ENCODE results near the gene CCDC149.

Gene CCDC149

GRCh38 chr4:24794916-24795665 lies 117.8 kb downstream of the CCDC149 start, which contains the start of gene SOD3:
TSS of gene SOD3 (plus strand) at chr4:24795573. CDS start at chr4:24799522, 3,949 bp downstream.
- Histone ChIP-seq H3K4me3 (replicated peaks; ENCODE audit: insufficient read depth, low read length) (no peak within 1 kb of the TSS), H3K27ac (replicated peaks) (no peak within 1 kb of the TSS), H3K27me3 (ENCODE audit: insufficient read depth, poor library complexity, severe bottlenecking) (peaks cover 7% of the 10 kb centered on the region)
- TF ChIP-seq SPI1 (IDR thresholded peaks at IDR 0.05; ENCODE audit: borderline replicate concordance, low read depth) (no peak), POLR2AphosphoS5 (IDR thresholded peaks at IDR 0.05; ENCODE audit: low read depth) (no peak), REST (IDR thresholded peaks at IDR 0.05; ENCODE audit: insufficient replicate concordance, low read depth) (no peak), CTCF (IDR thresholded peaks at IDR 0.05; ENCODE audit: insufficient read depth, low read length) (no peak), GABPA (IDR thresholded peaks at IDR 0.05; ENCODE audit: low read depth) (no peak)
- DNase-seq (ENCODE audit: low read depth in 1 of 2, low spot score in 1 of 2): no peak

- DNase-seq (ENCODE audit: low read depth in 1 of 2, low spot score in 1 of 2): no peak
- no peak overlapping the region for H3K27ac ChIP-seq (replicated peaks)
- H3K4me3 ChIP-seq (replicated peaks; ENCODE audit: insufficient read depth, low read length): no peak overlapping the region
- no peak for TF ChIP-seq REST (IDR thresholded peaks at IDR 0.05; ENCODE audit: insufficient replicate concordance, low read depth)
- H3K27me3 ChIP-seq (ENCODE audit: insufficient read depth, poor library complexity, severe bottlenecking): peaks cover 5% of the 10 kb centered on the region
Observed at GRCh38 chr4:24794480-24794879, 118.4 kb downstream of the CCDC149 start.

GRCh38 chr4:24794051-24794450 lies 118.8 kb downstream of the CCDC149 start:
- H3K27ac ChIP-seq (replicated peaks): no peak overlapping the region
- no peak for TF ChIP-seq CTCF (IDR thresholded peaks at IDR 0.05; ENCODE audit: insufficient read depth, low read length)
- no peak for TF ChIP-seq SPI1 (IDR thresholded peaks at IDR 0.05; ENCODE audit: borderline replicate concordance, low read depth)
- no peak for TF ChIP-seq GABPA (IDR thresholded peaks at IDR 0.05; ENCODE audit: low read depth)
- no peak for TF ChIP-seq REST (IDR thresholded peaks at IDR 0.05; ENCODE audit: insufficient replicate concordance, low read depth)
- TF ChIP-seq POLR2AphosphoS5 (IDR thresholded peaks at IDR 0.05; ENCODE audit: low read depth): no peak
- peaks cover 2% of the 10 kb centered on the region for H3K27me3 ChIP-seq (ENCODE audit: insufficient read depth, poor library complexity, severe bottlenecking)
- no peak overlapping the region for H3K4me3 ChIP-seq (replicated peaks; ENCODE audit: insufficient read depth, low read length)
- no peak for DNase-seq (ENCODE audit: low read depth in 1 of 2, low spot score in 1 of 2)
